Activated CD4-positive, alpha-beta T cell treated with anti-CD3 and anti-CD28 coated beads for 24 hours (primary cell): Measurements from ENCODE around the gene SNTB2.

Source experiments
- DNase-seq, 2 donors: peaks; one replicate each; pipeline ENCODE4 v3.0.0-alpha.2; 2020; ENCODE audit warnings: low read depth in 2 of 2

SNTB2 gene

DNA sequence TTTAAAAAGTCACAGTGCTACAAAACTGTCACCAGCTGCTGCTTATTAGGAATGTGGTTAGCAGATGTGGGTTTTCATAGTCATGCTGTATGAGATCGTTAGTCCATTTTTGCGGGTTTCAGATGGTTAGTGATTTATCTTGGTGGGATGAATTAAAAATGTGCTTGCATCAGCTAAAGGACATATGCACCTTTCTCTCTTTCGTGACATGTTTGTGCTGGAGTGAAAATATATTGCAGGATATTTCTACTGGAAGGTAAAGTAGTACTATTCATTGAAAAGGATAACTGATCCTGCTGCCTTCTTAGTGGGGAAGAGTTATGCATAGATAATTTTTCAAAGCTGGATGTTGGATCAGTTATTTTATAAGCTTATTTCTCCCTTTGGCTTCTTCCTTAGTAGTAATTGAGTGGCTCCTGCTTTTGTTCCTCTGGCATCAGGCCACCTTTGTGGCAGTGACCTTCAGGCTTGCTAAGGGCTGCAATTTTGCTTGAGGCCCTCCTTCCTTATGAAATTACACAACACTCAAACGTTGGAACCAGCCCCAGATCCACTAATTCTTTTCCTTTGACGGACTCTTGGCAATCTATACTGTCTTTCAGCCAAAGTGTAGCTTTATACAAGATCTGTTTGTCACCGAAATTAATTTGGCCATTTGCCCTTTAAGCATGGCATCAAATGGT lies 7.5 kb upstream of the SNTB2 start:
- no peak for DNase-seq

DNA sequence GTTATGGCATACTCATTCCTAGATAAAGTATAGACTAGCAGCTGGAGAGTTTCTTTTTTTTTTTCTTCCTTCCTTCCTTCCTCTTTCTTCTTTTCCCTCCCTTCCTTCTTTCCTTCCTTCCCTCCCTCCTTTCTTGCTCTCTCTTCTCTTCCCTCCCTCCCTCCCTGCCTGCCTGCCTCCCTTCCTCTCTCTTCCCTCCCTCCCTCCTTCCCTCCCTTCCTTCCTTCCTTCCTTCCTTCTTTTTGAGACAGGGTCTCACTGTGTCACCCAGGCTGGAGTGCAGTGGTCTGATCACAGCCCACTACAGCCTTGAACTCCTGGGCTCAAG lies 7.0 kb upstream of the SNTB2 start:
- no peak for DNase-seq

DNA sequence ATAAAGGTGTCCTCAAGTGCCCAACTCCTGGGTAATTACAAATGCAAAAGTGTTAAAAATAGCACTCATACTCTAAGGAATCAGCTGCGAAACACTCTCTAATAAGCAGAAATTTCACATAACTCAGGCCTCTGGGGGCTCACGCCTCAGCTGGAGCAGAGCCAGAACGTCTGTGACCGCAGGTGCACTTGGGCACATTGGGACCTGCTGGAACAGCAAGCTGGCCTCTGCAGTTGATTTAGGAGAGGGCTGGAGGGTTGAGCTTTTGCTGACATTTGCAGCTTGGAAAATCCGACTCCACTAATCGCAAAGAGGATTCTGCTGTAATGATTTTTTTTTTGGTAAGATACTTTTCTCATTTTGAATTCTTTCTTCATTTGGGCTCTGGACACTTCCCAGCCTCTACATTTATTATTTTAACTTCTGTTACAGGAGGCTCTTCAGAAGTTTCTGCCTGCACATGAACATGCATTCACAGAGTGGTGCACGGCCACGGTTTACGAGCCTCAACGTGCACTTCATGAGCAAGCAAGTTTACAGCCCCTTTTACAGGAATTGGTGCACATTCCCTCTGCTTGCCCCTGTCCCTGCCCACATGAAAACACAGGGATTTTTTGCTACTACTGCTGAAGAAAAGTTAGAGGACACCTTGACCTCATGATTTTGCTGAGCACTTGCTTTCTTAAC lies 4.1 kb upstream of the SNTB2 start:
- DNase-seq, result no peak

DNA sequence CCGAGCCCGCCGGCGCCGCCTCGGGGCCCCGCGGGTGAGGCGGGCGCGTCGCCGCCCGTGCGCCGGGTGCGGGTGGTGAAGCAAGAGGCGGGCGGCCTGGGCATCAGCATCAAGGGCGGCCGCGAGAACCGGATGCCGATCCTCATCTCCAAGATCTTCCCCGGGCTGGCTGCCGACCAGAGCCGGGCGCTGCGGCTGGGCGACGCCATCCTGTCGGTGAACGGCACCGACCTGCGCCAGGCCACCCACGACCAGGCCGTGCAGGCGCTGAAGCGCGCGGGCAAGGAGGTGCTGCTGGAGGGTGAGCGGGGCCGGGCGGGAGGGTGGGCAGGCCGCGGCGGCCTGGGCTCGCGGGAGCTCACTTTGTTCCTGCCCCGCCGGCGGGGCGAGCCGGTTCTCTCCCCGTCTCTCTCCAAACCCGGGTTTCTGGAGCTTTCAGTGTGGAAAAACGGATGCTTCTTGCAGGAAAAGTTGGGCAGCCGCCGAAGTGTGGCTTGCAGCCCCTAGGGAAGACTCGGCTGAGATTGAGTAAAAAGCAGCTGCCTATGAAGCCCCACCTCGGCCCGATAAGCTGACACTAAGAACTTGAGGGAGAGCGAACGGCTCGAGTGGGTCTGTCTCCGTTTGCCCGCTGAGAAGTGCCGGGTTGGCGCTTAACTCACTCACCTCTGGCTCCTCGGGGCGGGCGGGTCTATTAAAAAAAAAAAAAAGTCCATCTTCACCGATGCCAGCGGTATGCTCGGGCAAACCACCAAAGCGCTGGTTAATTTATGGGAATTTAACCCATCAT lies 677 bp downstream of the SNTB2 start:
- peak; percentile 10 to 27 for DNase-seq

DNA sequence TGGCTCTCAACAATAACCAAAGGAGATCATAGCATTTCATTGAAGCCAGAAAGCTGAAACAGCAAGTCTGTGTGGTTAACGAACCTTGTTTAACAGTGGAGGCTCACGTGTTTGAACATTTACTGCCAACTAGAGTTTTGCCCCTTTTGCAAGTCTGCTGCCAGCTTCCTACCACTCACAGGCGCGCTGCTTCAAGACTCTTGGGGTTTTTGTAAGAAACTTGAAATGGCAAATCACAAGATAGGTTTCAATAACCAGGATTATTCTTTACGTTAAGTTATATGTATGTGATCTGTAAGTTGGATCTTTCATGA lies 1.2 kb downstream of the SNTB2 start:
- DNase-seq, result no peak

DNA sequence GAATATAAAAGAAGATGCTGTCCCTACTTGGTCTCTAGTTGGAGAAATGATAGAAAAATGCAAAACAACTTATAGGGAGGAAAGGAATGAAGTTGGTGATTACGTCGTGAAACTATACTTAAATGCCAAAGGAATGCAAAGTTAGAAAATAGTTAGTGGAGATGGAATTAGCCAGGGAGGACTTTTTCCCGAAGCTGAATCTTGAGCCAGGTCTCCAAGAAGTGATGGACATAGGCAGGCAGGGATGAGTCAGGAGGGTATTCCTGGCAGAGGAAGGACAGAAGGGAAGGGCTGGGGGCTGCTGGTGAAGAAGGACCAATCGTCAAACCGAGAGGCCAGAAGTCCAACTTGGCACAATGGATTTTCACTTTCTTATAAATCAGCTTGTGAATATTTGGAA lies 1.8 kb downstream of the SNTB2 start:
- no peak for DNase-seq

DNA sequence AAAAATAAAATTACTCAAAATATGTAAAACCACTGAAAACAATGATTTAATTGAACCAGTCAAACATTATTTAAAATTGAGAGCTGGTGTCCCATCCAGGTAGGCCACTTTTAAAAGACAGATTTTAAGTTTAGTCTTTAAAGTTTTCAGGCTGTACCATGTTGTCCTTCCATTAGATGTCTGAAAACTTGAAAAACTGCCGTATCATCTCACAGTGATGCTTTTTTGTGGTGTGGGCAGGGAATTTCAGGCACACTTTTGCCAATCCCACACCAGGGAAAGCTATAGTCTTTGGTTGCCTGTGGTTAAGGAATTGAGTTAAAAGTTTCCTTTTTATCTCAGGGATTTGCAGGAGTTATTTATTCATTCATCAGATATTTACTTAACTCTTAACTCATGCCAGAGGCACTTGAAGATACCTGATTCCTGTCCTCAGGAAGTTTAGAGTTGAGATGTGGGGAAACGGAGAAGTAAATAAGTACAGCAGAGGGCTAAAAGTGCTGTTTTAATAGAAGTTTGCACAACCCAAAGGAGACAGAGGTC lies 3.2 kb downstream of the SNTB2 start:
- no peak for DNase-seq

DNA sequence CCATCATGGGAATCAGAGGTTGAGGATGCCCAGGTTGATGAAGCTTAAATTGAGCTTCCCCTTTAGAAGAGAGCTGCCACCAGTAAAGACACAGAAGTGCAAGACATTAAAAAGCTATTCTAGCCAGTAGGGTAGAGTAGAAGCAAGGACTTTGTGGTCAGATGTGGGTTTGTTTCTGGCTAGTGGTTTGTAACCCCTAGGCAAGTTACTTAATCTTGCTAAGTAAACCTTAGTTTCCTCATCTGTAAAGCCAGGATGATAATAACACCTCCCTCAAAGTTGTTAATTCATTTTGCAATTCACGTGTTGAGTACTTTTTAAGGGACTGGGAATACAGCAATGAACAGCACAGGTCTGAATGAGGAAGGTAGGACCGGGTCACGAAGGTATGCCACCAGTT lies 3.6 kb downstream of the SNTB2 start:
- DNase-seq, result no peak

DNA sequence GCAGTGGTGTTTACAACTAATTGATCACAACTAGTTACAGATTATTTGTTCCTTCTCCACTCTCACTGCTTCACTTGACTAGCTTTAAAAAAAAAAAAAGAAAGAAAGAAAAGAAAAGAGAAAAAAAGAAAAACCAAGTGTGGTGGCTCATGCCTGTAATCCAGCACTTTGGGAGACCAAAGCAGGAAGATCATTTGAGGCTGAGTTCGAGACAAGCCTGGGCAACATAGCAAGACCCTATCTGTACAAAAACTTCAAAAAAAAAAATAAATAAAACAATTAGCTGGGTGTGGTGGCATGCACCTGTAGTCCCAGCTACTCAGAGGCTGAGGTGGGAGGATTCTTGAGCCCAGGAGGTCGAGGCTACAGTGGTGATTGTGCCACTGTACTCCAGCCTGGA lies 4.2 kb downstream of the SNTB2 start:
- no peak for DNase-seq

DNA sequence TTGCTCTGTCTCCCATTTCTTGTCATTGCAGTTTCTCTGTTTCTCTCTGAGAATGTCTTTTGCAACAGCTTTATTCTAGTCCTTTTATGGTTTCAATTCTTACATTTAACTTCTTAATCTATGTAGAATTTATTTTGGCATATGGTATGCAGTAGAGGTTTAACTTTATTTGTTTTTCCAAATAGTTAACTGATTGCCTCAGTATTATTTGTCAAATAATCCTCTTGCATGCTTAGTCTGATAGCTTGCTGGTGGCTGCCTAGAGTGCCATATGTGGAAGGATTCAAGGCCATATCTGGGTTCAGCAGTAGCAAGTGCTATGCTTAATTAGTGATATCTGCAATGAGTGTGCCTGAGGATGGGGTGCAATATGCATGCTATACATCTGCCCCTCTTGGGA lies 6.9 kb downstream of the SNTB2 start:
- DNase-seq, result no peak

DNA sequence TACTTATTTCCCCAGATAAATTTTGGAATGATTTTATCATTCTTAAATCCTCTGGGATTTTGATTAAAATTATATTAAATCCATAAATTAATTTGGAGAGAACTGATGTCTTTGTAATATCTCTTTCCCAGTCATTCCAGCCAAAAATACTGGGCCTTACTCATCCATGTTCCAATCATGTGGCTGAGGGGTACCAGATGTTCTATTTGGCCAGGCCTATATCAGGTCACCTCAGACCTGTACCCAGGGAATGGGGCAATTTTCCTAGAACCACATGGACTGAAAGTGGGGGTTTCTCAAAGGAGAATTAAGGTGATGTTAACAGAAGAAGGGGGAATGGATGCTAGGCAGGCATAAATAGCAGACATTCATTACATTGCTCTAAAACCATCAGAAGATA lies 7.5 kb downstream of the SNTB2 start:
- no peak for DNase-seq

DNA sequence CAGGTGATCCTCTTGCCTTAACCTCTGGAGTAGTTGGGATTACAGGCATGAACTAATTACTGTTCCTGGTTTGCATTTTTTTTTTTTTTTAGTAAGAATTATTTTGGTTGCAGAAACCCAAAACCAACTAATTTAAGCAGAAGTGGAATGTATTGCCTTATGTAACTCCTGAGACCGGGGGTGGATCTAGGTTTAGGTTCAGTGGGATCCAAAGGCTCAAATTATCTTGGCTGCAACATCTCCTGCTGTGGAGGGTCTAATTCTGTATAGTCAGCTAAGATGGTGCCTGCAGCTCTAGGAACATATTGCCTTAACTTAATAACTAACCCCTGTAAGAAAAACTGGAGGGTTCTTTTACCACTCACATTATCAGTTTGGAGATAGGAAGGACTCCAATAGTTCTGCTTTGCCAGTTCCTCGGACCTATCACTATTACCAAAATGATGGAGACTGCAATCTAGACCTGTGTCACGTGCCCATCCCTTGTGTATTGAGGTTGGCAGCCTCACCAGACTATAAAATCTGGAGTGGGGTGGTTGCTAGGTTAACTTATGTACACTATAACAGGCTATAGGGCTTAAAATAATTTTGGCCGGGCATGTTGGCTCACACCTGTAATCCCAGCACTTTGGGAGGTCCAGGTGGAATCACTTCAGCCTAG lies 8.5 kb downstream of the SNTB2 start:
- no peak for DNase-seq

DNA sequence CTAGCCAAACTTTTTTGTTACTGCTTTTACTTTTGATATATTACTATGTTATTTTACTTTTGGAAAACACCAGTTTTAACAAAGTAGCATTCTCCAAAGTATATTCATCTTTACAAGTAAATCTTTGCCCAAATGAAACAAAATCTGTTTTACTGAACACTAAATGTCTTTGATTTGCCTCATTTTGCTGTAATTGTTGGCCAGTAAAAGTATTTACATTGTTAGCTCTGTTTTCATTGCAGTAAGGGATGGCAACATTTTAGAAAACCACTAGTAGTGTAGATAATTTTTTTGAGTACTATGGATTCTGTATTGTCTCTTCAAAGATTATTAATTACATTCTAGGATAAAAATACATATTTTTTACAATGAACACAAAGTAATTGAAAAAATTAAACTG lies 10.6 kb downstream of the SNTB2 start:
- DNase-seq, result no peak

DNA sequence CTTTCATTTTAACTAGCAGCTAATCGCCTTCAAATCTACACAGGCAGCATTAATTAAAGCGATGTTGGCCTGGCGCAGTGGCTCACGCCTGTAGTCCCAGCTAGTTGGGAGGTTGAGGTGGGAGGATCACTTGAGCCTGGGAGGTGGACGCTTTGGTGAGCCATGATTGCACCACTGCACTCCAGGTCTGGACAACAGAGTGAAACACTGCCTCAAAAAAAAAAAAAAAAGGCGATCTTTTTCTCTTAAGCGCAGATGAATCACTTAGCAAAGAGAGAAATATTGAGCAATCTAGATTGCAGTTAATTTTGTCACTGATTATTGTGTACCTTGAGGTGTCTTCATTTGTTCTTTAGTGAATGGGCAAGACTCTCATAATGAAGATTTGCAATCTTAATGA lies 12.4 kb downstream of the SNTB2 start:
- no peak for DNase-seq

DNA sequence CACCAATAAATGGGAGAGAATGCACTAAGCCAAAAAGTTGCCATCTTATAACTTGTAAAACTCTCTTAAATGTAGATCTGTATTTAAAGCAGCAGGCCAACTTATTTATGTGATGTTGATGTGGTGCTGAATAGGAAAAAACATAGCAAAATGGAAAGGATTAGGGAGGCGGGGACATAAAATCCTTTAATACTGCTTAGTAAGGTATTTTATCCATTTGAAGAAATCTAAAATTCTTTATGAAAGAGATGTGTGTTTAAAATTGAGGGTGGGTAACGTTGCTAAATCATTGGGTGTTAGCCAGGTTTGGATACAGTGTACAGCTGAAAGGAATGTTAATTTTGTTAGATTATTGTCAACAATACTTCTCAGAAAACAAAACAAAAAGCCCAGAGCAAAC lies 14.3 kb downstream of the SNTB2 start:
- no peak for DNase-seq

DNA sequence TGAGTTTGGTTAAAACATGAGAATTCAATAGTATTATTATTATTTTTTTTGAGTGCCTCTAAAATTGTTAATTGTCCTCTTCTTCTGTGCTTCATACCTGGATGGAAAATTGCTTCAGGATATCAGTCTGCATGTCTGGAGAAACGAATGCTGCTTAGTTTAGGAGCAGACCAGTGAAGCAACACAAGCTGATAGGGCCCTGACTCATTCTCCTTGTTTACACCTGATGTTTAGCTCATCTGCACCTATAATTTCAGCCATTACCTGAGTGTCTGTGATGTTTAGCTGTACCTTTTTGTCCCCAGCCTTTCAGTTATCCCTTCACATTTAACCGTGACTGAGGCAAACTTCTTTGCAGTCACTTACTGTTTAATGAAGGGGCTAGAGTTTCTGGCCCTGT lies 14.8 kb downstream of the SNTB2 start:
- DNase-seq, result no peak

DNA sequence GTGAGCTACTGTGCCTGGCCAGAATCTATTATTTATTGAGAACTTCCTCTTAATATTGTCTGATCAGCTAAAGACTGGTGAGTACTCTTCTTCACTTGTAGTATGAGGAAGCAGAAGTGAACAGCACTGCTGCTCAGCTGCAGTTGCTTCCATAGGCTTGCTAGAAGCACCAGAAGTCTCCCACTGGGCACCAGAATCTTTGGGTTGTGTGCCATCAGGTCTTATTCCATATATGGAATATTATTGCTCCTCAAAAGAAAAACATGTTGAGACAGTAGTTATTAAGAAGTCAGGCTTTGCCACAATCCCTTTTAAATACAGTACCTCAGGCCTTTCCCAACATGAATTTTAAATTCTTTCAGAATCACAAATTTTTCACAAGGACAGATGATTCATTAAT lies 17.2 kb downstream of the SNTB2 start:
- no peak for DNase-seq

DNA sequence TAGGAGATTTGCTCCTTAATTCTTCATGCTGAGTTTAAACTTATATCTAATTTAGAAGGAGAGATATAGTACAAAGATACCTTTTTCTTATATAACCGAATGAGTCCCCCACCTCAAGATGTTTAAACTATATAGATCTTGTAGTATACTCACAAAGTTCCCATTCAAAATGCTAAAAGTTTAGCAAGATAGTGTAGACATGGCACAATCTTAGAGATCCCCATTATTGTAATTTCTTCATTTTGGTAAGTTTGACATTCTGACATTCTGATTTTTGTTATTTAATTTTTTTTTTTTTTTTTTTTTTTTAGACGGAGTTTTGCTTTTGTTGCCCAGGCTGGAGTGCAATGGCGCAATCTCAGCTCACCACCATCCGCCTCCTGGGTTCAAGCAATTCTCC lies 22.8 kb downstream of the SNTB2 start:
- DNase-seq, result no peak

DNA sequence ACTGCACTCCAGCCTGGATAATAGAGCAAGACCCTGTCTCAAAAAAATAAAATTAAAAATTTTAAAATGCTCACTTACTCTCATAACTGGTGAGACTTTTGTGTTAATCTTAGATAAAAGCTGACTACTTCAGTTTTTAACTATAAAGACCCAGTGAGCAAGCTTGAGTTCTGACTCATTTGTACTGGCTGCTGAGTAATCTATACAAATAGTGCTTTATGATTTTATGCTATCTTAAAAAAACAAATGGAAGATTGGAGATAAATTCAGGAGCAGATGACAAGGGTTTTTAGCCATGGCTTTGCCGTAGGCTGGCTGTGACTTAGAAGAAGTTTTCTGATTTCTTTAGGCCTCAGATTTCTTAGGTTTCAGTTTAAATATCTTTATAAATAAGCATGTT lies 30.5 kb downstream of the SNTB2 start:
- DNase-seq, result no peak

DNA sequence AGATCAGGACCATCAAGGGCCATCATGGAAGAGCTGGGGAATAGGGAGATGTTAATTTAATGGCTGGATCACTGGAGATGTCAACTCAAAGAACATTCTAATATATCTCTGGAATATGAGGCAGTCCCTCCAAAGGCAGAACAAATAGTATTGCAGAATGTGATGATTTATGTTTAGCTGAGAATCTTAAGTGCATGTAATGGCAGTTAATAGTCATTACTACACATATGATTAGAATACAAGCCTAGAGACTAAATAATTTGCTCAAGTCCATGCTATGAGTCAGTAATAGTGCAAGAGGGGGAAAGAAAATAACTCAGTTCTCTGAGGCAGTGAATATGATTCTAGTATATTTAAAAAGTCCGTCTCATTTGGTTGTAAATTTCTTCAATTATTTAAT lies 32.3 kb downstream of the SNTB2 start:
- DNase-seq, result no peak

DNA sequence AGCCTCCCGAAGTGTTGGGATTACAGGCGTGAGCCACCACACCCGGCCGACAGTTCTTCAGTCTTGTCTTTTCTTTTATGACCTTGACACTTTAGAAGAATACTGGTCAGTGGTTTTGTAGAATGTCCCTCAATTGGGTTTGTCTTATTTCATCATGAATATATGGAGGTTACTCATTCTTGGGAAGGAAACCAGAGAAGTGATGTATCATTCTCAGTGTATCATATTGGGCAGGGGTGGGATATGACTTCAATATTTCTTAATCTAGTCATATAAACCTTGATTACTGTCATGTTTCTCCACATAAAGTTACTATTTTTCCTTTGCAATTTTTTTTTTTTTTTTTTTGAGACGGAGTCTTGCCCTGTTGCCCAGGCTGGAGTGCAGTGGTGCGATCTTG lies 36.9 kb downstream of the SNTB2 start:
- DNase-seq, result no peak

DNA sequence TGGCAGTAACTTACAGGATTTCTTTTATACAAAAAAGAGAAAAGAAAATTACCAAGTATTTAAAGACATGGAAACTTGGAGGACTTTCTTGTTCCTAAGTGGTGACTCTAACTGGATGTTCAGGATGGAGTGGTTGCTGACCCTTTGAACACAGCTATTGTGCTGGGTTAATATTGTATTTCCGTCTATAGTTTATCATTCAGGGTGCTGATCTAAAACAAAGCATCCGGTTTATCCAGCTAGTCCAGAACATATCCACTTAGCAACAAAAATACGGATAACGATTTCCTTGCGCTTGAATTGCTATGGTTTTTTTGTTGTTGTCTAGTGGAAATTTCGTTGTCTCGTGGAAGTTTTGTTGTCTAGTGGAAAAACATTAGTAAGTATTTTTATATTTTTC lies 38.2 kb downstream of the SNTB2 start:
- no peak for DNase-seq

DNA sequence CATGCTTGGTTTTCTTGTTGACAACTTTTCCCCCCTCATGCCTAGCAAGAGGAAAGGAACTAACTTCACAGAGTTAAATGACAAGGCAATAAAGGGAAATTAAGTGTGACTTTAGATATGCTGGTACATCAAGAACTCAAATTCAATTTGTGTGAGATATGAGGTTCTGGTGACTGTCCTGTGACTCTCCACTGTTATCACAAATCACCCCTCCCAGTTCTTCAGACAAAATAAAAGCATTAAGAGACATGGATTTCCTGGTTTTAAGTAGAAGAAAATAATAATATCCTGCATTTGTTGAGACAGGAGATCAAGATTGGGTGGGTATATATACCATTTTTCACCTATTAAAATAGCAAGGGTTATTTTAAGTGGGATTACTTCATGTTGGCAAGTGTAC lies 46.2 kb downstream of the SNTB2 start:
- no peak for DNase-seq
